NCI-H446 (cell line): ENCODE measurements around the gene TARS3.
"Not testable (repeated sequence)": the region's sequence is repeated elsewhere in the genome, so short reads cannot be mapped to it uniquely, and the experiment has no call there.

Source experiments
- DNase-seq, 2 experiments: peaks; one replicate each; lab custom pipeline; 2025; lab: John Stamatoyannopoulos, UW

The TARS3 gene

GRCh38 chr15:101654171-101654570 is 70.1 kb downstream of the TARS3 start:
- no peak for DNase-seq

GRCh38 chr15:101652786-101653430 is 71.4 kb downstream of the TARS3 start:
- no peak for DNase-seq

GRCh38 chr15:101652098-101652785 is 72.0 kb downstream of the TARS3 start, which contains the start of gene TM2D3:
TM2D3 (minus strand) TSS chr15:101652381; CDS start chr15:101652361, 20 bp downstream.
- DNase-seq, result peak; percentile 73 to 88

- DNase-seq, result peak in 1 of 2 experiments; percentile 7
Observed at GRCh38 chr15:101651554-101652097, 72.6 kb downstream of the TARS3 start.

- DNase-seq, result no peak
Observed at GRCh38 chr15:101650145-101650544, 74.1 kb downstream of the TARS3 start.

- no peak for DNase-seq
Observed at GRCh38 chr15:101648356-101648755, 75.9 kb downstream of the TARS3 start.

GRCh38 chr15:101647251-101647650 is 77.0 kb downstream of the TARS3 start:
- DNase-seq, result no peak

GRCh38 chr15:101646672-101647071 is 77.6 kb downstream of the TARS3 start:
- no peak for DNase-seq

GRCh38 chr15:101642361-101642760 is 81.9 kb downstream of the TARS3 start:
- DNase-seq, result no peak

GRCh38 chr15:101641894-101642293 is 82.4 kb downstream of the TARS3 start:
- no peak for DNase-seq

- peak; percentile 16 to 42 for DNase-seq
Observed at GRCh38 chr15:101641129-101641764, 83.0 kb downstream of the TARS3 start.

- no peak for DNase-seq
Observed at GRCh38 chr15:101639667-101640066, 84.6 kb downstream of the TARS3 start.

GRCh38 chr15:101637919-101638318 is 86.4 kb downstream of the TARS3 start:
- no peak for DNase-seq

GRCh38 chr15:101637516-101637915 is 86.8 kb downstream of the TARS3 start:
- DNase-seq, result no peak

- DNase-seq, result no peak
Observed at GRCh38 chr15:101637038-101637437, 87.2 kb downstream of the TARS3 start.

GRCh38 chr15:101635944-101636727 is 88.1 kb downstream of the TARS3 start:
- no peak for DNase-seq

- no peak for DNase-seq
Observed at GRCh38 chr15:101633356-101633755, 90.9 kb downstream of the TARS3 start.

GRCh38 chr15:101626729-101627128 is 97.5 kb downstream of the TARS3 start:
- not testable (repeated sequence) for DNase-seq

GRCh38 chr15:101625980-101626379 is 98.3 kb downstream of the TARS3 start:
- no peak for DNase-seq

- DNase-seq, result no peak
Observed at GRCh38 chr15:101625184-101625583, 99.1 kb downstream of the TARS3 start.

- no peak for DNase-seq
Observed at GRCh38 chr15:101623367-101624304, 100.6 kb downstream of the TARS3 start.
